PC-3 (cell line): ENCODE measurements around the gene CCNB1IP1. TPM values are rescaled to one million over a fixed set of nuclear protein-coding genes. Genes with fewer than 3 reads are reported as not detected.

Experiments used
- ATAC-seq: fragments of 200-7000 bp; cut with Tn5 transposase; 2 replicates; pipeline ENCODE4 v1.9.1; 2020; ENCODE audit warnings: mild to moderate bottlenecking, moderate library complexity
- BruUV-seq: library from RNA; stranded (reverse); fragments of 400-500 nt; replicated peaks from 2 replicates; lab custom pipeline; 2021; lab: Mats Ljungman, UMichigan
- CTCF ChIA-PET: fragments of 300-600 bp; sonication (Branson Sonifier 250); formaldehyde crosslinking; loops from one replicate; lab custom pipeline; 2022; ENCODE audit warnings: antibody characterized with exemption; lab: Charles Lee
- POLR2A ChIA-PET: fragments of 300-600 bp; sonication (Branson Sonifier 250); formaldehyde crosslinking; loops from one replicate; lab custom pipeline; 2022; ENCODE audit warnings: antibody characterized with exemption; ENCODE audit not compliant: unreplicated experiment; lab: Charles Lee
- DNase-seq: peaks from one replicate; pipeline ENCODE4 v3.0.0-alpha.2; 2015
- H2AFZ ChIP-seq: fragments of 300-600 bp; sonication (generic); 2 replicates; pipeline ENCODE4 v1.6.0; 2016; ENCODE audit warnings: antibody characterized with exemption, low read length
- H3F3A ChIP-seq: fragments of 300-600 bp; sonication (generic); one replicate; pipeline ENCODE4 v1.6.0; 2017; ENCODE audit warnings: antibody characterized with exemption, low read length, control low read depth, mild to moderate bottlenecking; ENCODE audit not compliant: unreplicated experiment
- H3K27ac ChIP-seq: fragments of 300-600 bp; sonication (generic); 2 replicates; pipeline ENCODE4 v1.5.1; 2016; ENCODE audit warnings: mild to moderate bottlenecking, low read length
- H3K27me3 ChIP-seq: fragments of 300-600 bp; sonication (generic); 2 replicates; pipeline ENCODE4 v1.6.1; 2016; ENCODE audit warnings: low read length, mixed read lengths
- H3K36me3 ChIP-seq: fragments of 300-600 bp; sonication (generic); 2 replicates; pipeline ENCODE4 v1.6.1; 2016; ENCODE audit warnings: low read depth, mixed run types, low read length, mixed read lengths
- H3K4me1 ChIP-seq: fragments of 300-600 bp; sonication (generic); 2 replicates; pipeline ENCODE4 v1.5.1; 2016; ENCODE audit warnings: low read length; ENCODE audit not compliant: insufficient read depth
- H3K4me2 ChIP-seq: fragments of 300-600 bp; sonication (generic); 2 replicates; pipeline ENCODE4 v1.6.0; 2016; ENCODE audit warnings: low read length
- H3K4me3 ChIP-seq: fragments of 300-600 bp; sonication (generic); 2 replicates; pipeline ENCODE4 v1.5.1; 2016; ENCODE audit warnings: mild to moderate bottlenecking, low read length, mixed read lengths
- H3K79me2 ChIP-seq: fragments of 300-600 bp; sonication (generic); 2 replicates; pipeline ENCODE4 v1.6.1; 2017; ENCODE audit warnings: low read length, mixed read lengths
- H3K9ac ChIP-seq: fragments of 300-600 bp; sonication (generic); 2 replicates; pipeline ENCODE4 v1.6.0; 2016; ENCODE audit warnings: mild to moderate bottlenecking, low read length
- H3K9me2 ChIP-seq: fragments of 300-600 bp; sonication (generic); replicated peaks from 2 replicates; pipeline ENCODE4 v1.6.1; 2016; ENCODE audit warnings: mixed run types, low read length, mixed read lengths
- H3K9me3 ChIP-seq: fragments of 300-600 bp; sonication (generic); 2 replicates; pipeline ENCODE4 v1.6.1; 2016; ENCODE audit warnings: low read length, mixed read lengths
- H4K20me1 ChIP-seq: fragments of 300-600 bp; sonication (generic); 2 replicates; pipeline ENCODE4 v1.6.1; 2016; ENCODE audit warnings: low read length, mixed read lengths
- CTCF ChIP-seq: fragments of 300-600 bp; sonication (generic); conservative IDR thresholded peaks from 2 replicates; pipeline ENCODE4 v1.5.1; 2017; ENCODE audit warnings: antibody characterized with exemption, low read depth, mild to moderate bottlenecking, low read length
- EZH2 ChIP-seq: fragments of 300-600 bp; sonication (generic); IDR thresholded peaks from one replicate; pipeline ENCODE4 v1.6.1; 2017; ENCODE audit warnings: antibody characterized with exemption, mild to moderate bottlenecking, low read length; ENCODE audit not compliant: unreplicated experiment
- EZH2phosphoT487 ChIP-seq: fragments of 300-600 bp; sonication (generic); IDR thresholded peaks from 2 replicates; pipeline ENCODE4 v1.6.1; 2018; ENCODE audit warnings: mild to moderate bottlenecking, antibody characterized with exemption, low read length, borderline replicate concordance
- intact Hi-C: fragments of 100-400 bp; cut with micrococcal nuclease; formaldehyde crosslinking; loops from 2 replicates; pipeline ENCODE4 v1.9.0; 2023
- total RNA-seq: library from RNA; depleted of rRNA; stranded (reverse); fragments of >200 nt; gene quantifications from 2 replicates; pipeline ENCODE4 v1.2.3, GENCODE V29; 2014

CCNB1IP1 gene
- total RNA-seq, 1 experiment from 2014 or later: 32.8 TPM

- Histone ChIP-seq H3K79me2 (peaks cover 56% of the 10 kb centered on the region), H3K9me3 (no peaks in the 10 kb centered on the region), H3K27ac (no peak overlapping the region), H3K4me3 (no peak overlapping the region), H3K4me2 (no peak overlapping the region), H3F3A (no peaks in the 10 kb centered on the region), H3K36me3 (peaks cover 31% of the 10 kb centered on the region), H3K9ac (no peak overlapping the region), H2AFZ (no peak overlapping the region), H3K4me1 (peaks cover 10% of the 10 kb centered on the region), H3K9me2 (no peaks in the 10 kb centered on the region), H4K20me1 (peaks cover 10% of the 10 kb centered on the region; the same call in 1 of the 2 replicates), H3K27me3 (no peaks in the 10 kb centered on the region)
- intact Hi-C loops: loop anchor here (5.0 kb wide), 2 partner anchors 83 to 203 kb away; partner anchors contain the start of gene TEP1
- ChIA-PET CTCF (interaction anchor here (0.8 kb wide), 2 partner anchors 9 to 279 kb away, joined by 3 read pairs; no protein-coding TSS in a partner anchor), POLR2A (interaction anchor here (0.7 kb wide), 1 partner anchor 14 kb away, joined by 3 read pairs; the partner anchor contains the start of gene PARP2)
- ATAC-seq: no peak
- no peak for DNase-seq
- TF ChIP-seq EZH2phosphoT487 (no peak), EZH2 (no peak), CTCF (no peak)
- no TSS peak for BruUV-seq
Observed at GRCh38 chr14:20329355-20329754, 3.7 kb downstream of the CCNB1IP1 start.

GRCh38 chr14:20328705-20329104, 4.4 kb downstream of the CCNB1IP1 start:
- no peak for ATAC-seq
- Histone ChIP-seq H3K4me1 (peaks cover 10% of the 10 kb centered on the region), H3K9me2 (no peaks in the 10 kb centered on the region), H3K79me2 (peaks cover 56% of the 10 kb centered on the region), H3K9ac (no peak overlapping the region), H3K36me3 (peaks cover 33% of the 10 kb centered on the region), H3K9me3 (no peaks in the 10 kb centered on the region), H2AFZ (no peak overlapping the region), H3K27me3 (no peaks in the 10 kb centered on the region), H3K27ac (no peak overlapping the region), H3K4me3 (no peak overlapping the region), H3F3A (no peaks in the 10 kb centered on the region), H4K20me1 (peaks cover 10% of the 10 kb centered on the region; the same call in 1 of the 2 replicates), H3K4me2 (no peak overlapping the region)
- no peak for DNase-seq
- ChIA-PET POLR2A (interaction anchor here (0.7 to 0.9 kb wide), 2 partner anchors 14 to 15 kb away, joined by 3 to 7 read pairs; partner anchors contain the start of gene PARP2), CTCF (interaction anchor here (1.2 kb wide), 1 partner anchor 15 kb away, joined by 6 read pairs; the partner anchor contains the start of gene PARP2)
- no peak for TF ChIP-seq EZH2
- no peak for TF ChIP-seq CTCF
- no peak for TF ChIP-seq EZH2phosphoT487
- BruUV-seq: no TSS peak
- intact Hi-C loops: loop anchor here (5.0 kb wide), 2 partner anchors 84 to 204 kb away; partner anchors contain the start of gene TEP1
